Keratinocyte (primary cell): ENCODE data around the gene LRRC70. TPM values are rescaled to one million over a fixed set of nuclear protein-coding genes. Genes with fewer than 3 reads are reported as not detected.

Source experiments
- DNase-seq: peaks from one replicate; pipeline ENCODE4 v3.0.0-alpha.2; 2011; ENCODE audit warnings: low read depth, missing footprints, low spot score
- FAIRE-seq: peaks from 2 replicates; lab custom pipeline; 2011; peaks lifted over from hg19 to GRCh38; lab: Jason Lieb, UNC
- H2AFZ ChIP-seq: 2 replicates; pipeline ENCODE4 v1.6.0; 2012; ENCODE audit warnings: low read length, control low read depth, inconsistent platforms; ENCODE audit not compliant: control insufficient read depth
- H3K27ac ChIP-seq: 2 replicates; pipeline ENCODE4 v1.5.1; 2011; ENCODE audit warnings: low read length; ENCODE audit not compliant: control insufficient read depth, insufficient read depth
- H3K27me3 ChIP-seq: 3 replicates; pipeline ENCODE4 v1.6.0; 2011; ENCODE audit warnings: low read length; ENCODE audit not compliant: control insufficient read depth, insufficient read depth; ENCODE audit errors: extremely low read depth
- H3K36me3 ChIP-seq, 2 experiments: 2 replicates in 1 of 2; 3 replicates in 1 of 2; pipeline ENCODE4 v1.5.1; 2011; ENCODE audit warnings: low read length in 2 of 2, mild to moderate bottlenecking in 1 of 2; ENCODE audit not compliant: control insufficient read depth in 2 of 2, insufficient read depth in 2 of 2; ENCODE audit errors: extremely low read depth in 1 of 2
- H3K4me1 ChIP-seq: 3 replicates; pipeline ENCODE4 v1.5.1; 2011; ENCODE audit warnings: low read length; ENCODE audit not compliant: control insufficient read depth, insufficient read depth; ENCODE audit errors: extremely low read depth
- H3K4me2 ChIP-seq: 3 replicates; pipeline ENCODE4 v1.6.0; 2011; ENCODE audit warnings: low read depth, low read length; ENCODE audit not compliant: control insufficient read depth, insufficient read depth; ENCODE audit errors: extremely low read depth
- H3K4me3 ChIP-seq, 3 experiments: fragments of 200-600 bp in 1 of 3; sonication (generic) in 1 of 3; 2 replicates in 2 of 3; 3 replicates in 1 of 3; pipeline ENCODE4 v1.5.1; 2011 to 2016; ENCODE audit warnings: low read length in 3 of 3, mild to moderate bottlenecking in 3 of 3, control low read depth in 2 of 3, inconsistent platforms in 1 of 3, low read depth in 1 of 3, mixed read lengths in 1 of 3, mixed run types in 1 of 3, moderate library complexity in 1 of 3; ENCODE audit not compliant: control insufficient read depth in 2 of 3, insufficient read depth in 2 of 3; ENCODE audit errors: extremely low read depth in 1 of 3
- H3K79me2 ChIP-seq: 2 replicates; pipeline ENCODE4 v1.6.0; 2012; ENCODE audit warnings: low read length; ENCODE audit not compliant: control insufficient read depth, insufficient read depth
- H3K9ac ChIP-seq: 3 replicates; pipeline ENCODE4 v1.6.0; 2011; ENCODE audit warnings: low read length; ENCODE audit not compliant: control insufficient read depth, insufficient read depth; ENCODE audit errors: extremely low read depth
- H3K9me1 ChIP-seq: 3 replicates; pipeline ENCODE4 v1.6.0; 2011; ENCODE audit warnings: low read length; ENCODE audit not compliant: control insufficient read depth, insufficient read depth; ENCODE audit errors: extremely low read depth
- H3K9me3 ChIP-seq: 2 replicates; pipeline ENCODE4 v1.5.1; 2012; ENCODE audit warnings: low read depth, low read length; ENCODE audit not compliant: control insufficient read depth
- H4K20me1 ChIP-seq: 3 replicates; pipeline ENCODE4 v1.6.0; 2011; ENCODE audit warnings: low read length; ENCODE audit not compliant: control insufficient read depth, insufficient read depth; ENCODE audit errors: extremely low read depth
- CTCF ChIP-seq, 3 experiments: IDR thresholded peaks in 1 of 3; conservative IDR thresholded peaks in 1 of 3; optimal IDR thresholded peaks in 1 of 3; 2 replicates in 2 of 3; 3 replicates in 1 of 3; pipeline versions ENCODE3 to v1.5.1; 2011; ENCODE audit warnings: low read length in 3 of 3, mild to moderate bottlenecking in 3 of 3, moderate library complexity in 2 of 3, control low read depth in 1 of 3, inconsistent platforms in 1 of 3; ENCODE audit not compliant: insufficient read depth in 2 of 3; ENCODE audit errors: extremely low read depth in 1 of 3
- EZH2 ChIP-seq: IDR thresholded peaks from one replicate; pipeline ENCODE4 v1.6.1; 2012; ENCODE audit warnings: inconsistent platforms, mild to moderate bottlenecking, low read length, moderate library complexity
- dilution Hi-C: fragments of 300-500 bp; cut with MboI; formaldehyde crosslinking; loops from one replicate; pipeline ENCODE4 v1.7.0; 2020; ENCODE audit warnings: low sequenced_read_pairs; ENCODE audit not compliant: extremely low pct_ligation_motif_present
- polyA plus RNA-seq, 5 experiments: library from polyadenylated mRNA; depleted of rRNA in 3 of 5; stranded (reverse) in 3 of 5; stranded (forward) in 1 of 5; unstranded in 1 of 5; fragments of >200 nt; gene quantifications; 1 replicate in 1 of 5; 2 replicates in 3 of 5; 3 replicates in 1 of 5; pipeline versions ENCODE4 v1.2.1 to v1.2.3, GENCODE V29; 2011 to 2012; ENCODE audit warnings: missing spikeins in 2 of 5, low read depth in 1 of 5, low replicate concordance in 1 of 5

The LRRC70 gene
- polyA plus RNA-seq, 1 donor (not counting 4 experiments of a cell fraction or from before 2014, with no cell fraction given): 0.34 TPM

GRCh38 chr5:62568800-62569432, 9.7 kb upstream of the LRRC70 start:
- dilution Hi-C loops: no loop called here
- no peaks in the 10 kb centered on the region for H3K27me3 ChIP-seq
- no peaks in the 10 kb centered on the region for H4K20me1 ChIP-seq
- no peak overlapping the region for H3K4me2 ChIP-seq
- no peaks in the 10 kb centered on the region for H3K9me3 ChIP-seq
- TF ChIP-seq CTCF (optimal IDR thresholded peaks at IDR 0.05 in 1 of 3, IDR thresholded peaks at IDR 0.05 in 1 of 3, conservative IDR thresholded peaks at IDR 0.05 in 1 of 3; ENCODE audit: extremely low read depth in 1 of 3, insufficient read depth in 2 of 3, low read length in 3 of 3): no peak
- TF ChIP-seq EZH2: no peak
- H3K9me1 ChIP-seq: no peaks in the 10 kb centered on the region
- DNase-seq: no peak
- peak; percentile 41 for FAIRE-seq
- H3K27ac ChIP-seq: no peak overlapping the region
- H3K79me2 ChIP-seq: no peaks in the 10 kb centered on the region
- H3K4me1 ChIP-seq: no peaks in the 10 kb centered on the region
- H3K36me3 ChIP-seq: no peaks in the 10 kb centered on the region
- no peak overlapping the region for H3K9ac ChIP-seq
- H3K4me3 ChIP-seq: no peak overlapping the region
- H2AFZ ChIP-seq: no peak overlapping the region

- peak; percentile 5 for FAIRE-seq
- no peaks in the 10 kb centered on the region for H4K20me1 ChIP-seq
- dilution Hi-C loops: no loop called here
Measured at GRCh38 chr5:62569470-62569869, 9.1 kb upstream of the LRRC70 start.

More at GRCh38 chr5:62569470-62569869, 9.1 kb upstream of the LRRC70 start:
- Histone ChIP-seq H3K9ac (no peak overlapping the region), H3K9me1 (no peaks in the 10 kb centered on the region), H3K9me3 (no peaks in the 10 kb centered on the region), H3K36me3 (no peaks in the 10 kb centered on the region), H3K4me1 (no peaks in the 10 kb centered on the region), H3K27ac (no peak overlapping the region), H3K79me2 (no peaks in the 10 kb centered on the region), H3K4me3 (no peak overlapping the region), H3K27me3 (no peaks in the 10 kb centered on the region), H2AFZ (no peak overlapping the region), H3K4me2 (no peak overlapping the region)
- TF ChIP-seq CTCF (optimal IDR thresholded peaks at IDR 0.05 in 1 of 3, IDR thresholded peaks at IDR 0.05 in 1 of 3, conservative IDR thresholded peaks at IDR 0.05 in 1 of 3; ENCODE audit: extremely low read depth in 1 of 3, insufficient read depth in 2 of 3, low read length in 3 of 3) (no peak), EZH2 (no peak)
- no peak for DNase-seq
